Stimulated activated memory B cell treated with anti-CD40 and anti-IgM and Interleukin-4, amounts not matched to agents 10 μg/mL and 1 μg/mL and 100 μg/mL, for 72 hours (primary cell): ENCODE measurements around the gene MACF1.
A peak's percentile ranks its signal among the peaks of the same experiment; 100 is the strongest.
"Not testable (repeated sequence)": the region's sequence is repeated elsewhere in the genome, so short reads cannot be mapped to it uniquely, and the experiment has no call there.

Experiments used
- ATAC-seq: fragments of 150-1000 bp; cut with Tn5 transposase; 2 replicates; pipeline ENCODE4 v1.10.0; 2021
- H3K27ac Mint-ChIP-seq: one replicate; pipeline ENCODE4 v1.8.0; 2022; ENCODE audit warnings: mild to moderate bottlenecking, mixed read lengths
- H3K27me3 Mint-ChIP-seq: one replicate; pipeline ENCODE4 v1.8.0; 2022; ENCODE audit warnings: mixed read lengths
- H3K36me3 Mint-ChIP-seq: one replicate; pipeline ENCODE4 v1.8.0; 2022; ENCODE audit warnings: mixed read lengths
- H3K4me1 Mint-ChIP-seq: one replicate; pipeline ENCODE4 v1.8.0; 2022; ENCODE audit warnings: mixed read lengths
- H3K4me3 Mint-ChIP-seq: one replicate; pipeline ENCODE4 v1.8.0; 2022; ENCODE audit warnings: mild to moderate bottlenecking, moderate library complexity, mixed read lengths
- H3K9me3 Mint-ChIP-seq: one replicate; pipeline ENCODE4 v1.8.0; 2022; ENCODE audit warnings: mixed read lengths

MACF1 gene

DNA sequence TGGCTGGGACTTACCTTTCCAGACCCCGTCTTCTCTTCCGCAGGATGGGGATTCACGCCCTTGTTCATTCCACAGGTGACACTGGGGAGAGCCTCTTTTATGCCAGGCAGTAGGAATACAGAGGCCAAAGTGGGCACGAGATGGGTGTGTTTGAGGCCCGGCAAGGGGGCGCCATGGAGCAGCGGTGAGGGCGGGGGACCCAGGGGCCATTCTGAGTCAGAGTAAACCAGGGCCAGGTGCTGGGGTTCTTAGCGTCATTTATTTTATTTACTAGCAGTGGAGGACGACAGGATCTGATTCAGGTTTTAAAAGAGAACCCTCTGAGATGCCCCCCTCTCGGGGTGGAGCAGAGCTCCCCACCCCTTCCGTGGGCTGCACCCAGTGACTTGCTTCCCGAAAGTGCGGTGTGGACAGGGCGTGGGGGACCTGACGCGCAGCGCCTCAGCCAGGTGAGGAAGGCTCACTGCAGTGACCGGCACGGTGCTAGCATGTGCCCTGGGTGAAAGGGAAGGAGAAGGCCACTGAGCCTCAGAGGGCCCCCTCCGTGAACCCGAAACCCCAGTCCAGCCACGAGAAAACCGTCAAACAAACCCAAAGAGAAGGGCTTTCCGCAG, 307.8 kb downstream of the MACF1 start:
- peaks cover 24% of the 10 kb centered on the region for H3K4me1 Mint-ChIP-seq
- H3K27ac Mint-ChIP-seq, ATAC-seq, H3K4me3 Mint-ChIP-seq, H3K36me3 Mint-ChIP-seq, H3K27me3 Mint-ChIP-seq, H3K9me3 Mint-ChIP-seq: not testable (repeated sequence)

DNA sequence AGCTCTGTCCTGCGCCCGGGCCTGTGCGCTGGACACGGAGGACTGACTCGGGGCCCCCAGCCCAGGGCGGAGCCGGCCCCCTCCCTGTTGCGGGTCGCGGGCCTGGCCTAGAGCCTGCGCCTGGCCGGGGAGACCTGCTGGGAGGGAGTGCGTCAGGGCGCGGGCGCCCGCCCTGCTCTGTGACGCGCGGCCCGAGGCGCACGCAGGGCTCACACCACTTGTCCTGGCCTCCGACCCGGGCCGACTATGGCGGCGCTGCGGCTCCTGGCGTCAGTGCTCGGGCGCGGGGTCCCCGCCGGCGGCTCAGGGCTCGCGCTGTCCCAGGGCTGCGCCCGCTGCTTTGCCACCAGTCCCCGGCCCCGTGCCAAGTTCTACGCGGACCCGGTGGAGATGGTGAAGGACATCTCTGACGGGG, 310.2 kb downstream of the MACF1 start:
- peak; percentile 69 for ATAC-seq
- H3K9me3 Mint-ChIP-seq, H3K36me3 Mint-ChIP-seq, H3K27me3 Mint-ChIP-seq, H3K4me3 Mint-ChIP-seq, H3K27ac Mint-ChIP-seq: not testable (repeated sequence)
- peaks cover 14% of the 10 kb centered on the region for H3K4me1 Mint-ChIP-seq

DNA sequence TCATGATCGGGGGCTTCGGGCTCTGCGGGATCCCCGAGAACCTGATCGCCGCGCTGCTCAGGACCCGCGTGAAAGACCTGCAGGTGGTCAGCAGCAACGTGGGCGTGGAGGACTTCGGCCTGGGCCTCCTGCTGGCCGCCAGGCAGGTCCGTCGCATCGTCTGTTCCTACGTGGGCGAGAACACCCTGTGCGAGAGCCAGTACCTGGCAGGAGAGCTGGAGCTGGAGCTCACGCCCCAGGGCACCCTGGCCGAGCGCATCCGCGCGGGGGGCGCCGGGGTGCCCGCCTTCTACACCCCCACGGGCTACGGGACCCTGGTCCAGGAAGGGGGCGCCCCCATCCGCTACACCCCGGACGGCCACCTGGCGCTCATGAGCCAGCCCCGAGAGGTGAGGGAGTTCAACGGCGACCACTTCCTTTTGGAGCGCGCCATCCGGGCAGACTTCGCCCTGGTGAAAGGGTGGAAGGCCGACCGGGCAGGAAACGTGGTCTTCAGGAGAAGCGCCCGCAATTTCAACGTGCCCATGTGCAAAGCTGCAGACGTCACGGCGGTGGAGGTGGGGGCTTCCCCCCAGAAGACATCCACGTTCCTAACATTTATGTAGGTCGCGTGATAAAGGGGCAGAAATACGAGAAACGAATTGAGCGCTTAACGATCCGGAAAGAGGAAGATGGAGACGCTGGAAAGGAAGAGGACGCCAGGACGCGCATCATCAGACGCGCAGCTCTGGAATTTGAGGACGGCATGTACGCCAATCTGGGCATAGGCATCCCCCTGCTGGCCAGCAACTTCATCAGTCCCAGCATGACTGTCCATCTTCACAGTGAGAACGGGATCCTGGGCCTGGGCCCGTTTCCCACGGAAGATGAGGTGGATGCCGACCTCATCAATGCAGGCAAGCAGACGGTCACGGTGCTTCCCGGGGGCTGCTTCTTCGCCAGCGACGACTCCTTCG, 310.9 kb downstream of the MACF1 start:
- H3K4me1 Mint-ChIP-seq: peaks cover 11% of the 10 kb centered on the region
- not testable (repeated sequence) for H3K9me3 Mint-ChIP-seq, H3K36me3 Mint-ChIP-seq, H3K27me3 Mint-ChIP-seq, H3K27ac Mint-ChIP-seq
- peak overlapping the region; percentile 72 for H3K4me3 Mint-ChIP-seq
- ATAC-seq: peak; percentile 67

DNA sequence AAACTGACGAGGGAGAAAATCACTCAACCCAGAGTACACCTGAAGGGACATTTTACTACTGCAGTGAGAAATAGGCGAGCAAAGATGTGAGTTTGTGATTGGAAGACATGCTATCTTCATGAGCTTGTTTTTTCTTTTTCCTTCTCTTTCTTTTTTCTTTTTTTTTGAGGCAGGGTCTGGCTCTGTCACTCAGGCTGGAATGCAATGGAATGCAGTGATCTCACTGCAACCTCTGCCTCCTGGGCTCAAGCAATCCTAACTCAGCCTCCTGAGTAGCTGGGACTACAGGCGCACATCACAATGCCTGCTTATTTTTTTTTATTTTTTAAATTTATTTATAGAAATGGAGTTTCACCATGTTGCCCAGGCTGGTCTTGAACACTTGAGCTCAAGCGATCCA, 312.3 kb downstream of the MACF1 start:
- H3K9me3 Mint-ChIP-seq, H3K27me3 Mint-ChIP-seq, H3K36me3 Mint-ChIP-seq, H3K27ac Mint-ChIP-seq, H3K4me3 Mint-ChIP-seq, H3K4me1 Mint-ChIP-seq, ATAC-seq: not testable (repeated sequence)

DNA sequence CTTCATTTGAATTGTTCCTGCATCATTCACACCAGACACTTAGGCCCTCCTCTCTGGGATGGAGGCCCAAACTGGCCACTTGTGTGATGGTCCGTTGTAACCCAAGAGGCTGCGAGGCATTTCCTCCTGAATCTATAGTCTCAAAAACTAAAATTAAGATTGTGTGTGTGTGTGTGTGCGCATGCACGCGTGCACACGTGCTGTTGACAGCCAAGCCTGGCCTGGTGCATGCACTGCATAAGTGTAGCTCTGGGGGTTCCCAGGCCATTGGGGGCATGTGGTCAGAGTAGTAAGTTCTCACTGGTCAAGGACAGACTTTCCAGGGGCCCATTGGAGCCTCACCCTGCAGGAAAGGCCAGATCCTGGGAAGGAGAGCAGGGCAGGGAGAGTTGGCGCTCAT, 313.4 kb downstream of the MACF1 start:
- not testable (repeated sequence) for H3K4me1 Mint-ChIP-seq, H3K36me3 Mint-ChIP-seq, ATAC-seq, H3K4me3 Mint-ChIP-seq, H3K27me3 Mint-ChIP-seq, H3K27ac Mint-ChIP-seq, H3K9me3 Mint-ChIP-seq

DNA sequence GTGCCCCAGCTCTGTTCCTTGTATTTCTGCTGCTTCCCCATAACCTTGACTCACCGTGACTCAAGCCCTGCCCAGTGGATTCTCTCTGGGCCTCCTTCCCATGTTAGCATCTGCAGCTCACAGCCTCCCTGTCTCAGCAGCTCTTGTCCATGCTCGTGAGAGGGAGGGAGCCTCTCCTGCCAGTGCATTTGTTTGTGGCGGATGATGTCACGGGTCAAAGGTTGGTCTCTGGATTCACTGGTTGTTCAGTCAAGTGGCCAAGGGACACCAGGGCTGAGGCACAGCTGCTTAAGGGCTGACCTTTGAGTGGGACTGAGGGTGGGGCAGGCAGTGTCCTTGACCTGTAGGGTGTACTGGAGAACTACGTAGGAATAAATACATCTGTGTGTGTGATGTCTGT, 314.9 kb downstream of the MACF1 start:
- H3K9me3 Mint-ChIP-seq, H3K4me3 Mint-ChIP-seq, H3K27ac Mint-ChIP-seq, ATAC-seq, H3K36me3 Mint-ChIP-seq, H3K27me3 Mint-ChIP-seq: not testable (repeated sequence)
- peaks cover 15% of the 10 kb centered on the region for H3K4me1 Mint-ChIP-seq

DNA sequence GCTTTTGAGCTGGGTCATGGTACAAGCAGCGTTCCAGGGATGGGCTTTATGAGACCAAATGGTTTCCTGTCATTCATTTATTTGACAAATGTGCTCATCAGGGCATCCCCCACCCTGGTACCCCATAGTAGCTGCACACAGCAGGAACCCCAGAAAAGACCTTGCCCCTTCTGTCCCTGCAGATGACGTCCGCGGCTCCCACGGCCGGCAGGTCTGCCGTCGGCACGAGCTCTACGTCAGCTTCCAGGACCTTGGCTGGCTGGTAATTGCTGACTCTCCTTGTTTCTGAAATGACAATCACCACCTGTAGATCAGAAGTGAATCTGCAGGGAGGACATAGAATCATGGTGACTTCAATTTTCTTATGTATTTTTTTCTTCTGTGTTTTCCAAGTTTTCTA, 317.7 kb downstream of the MACF1 start:
- not testable (repeated sequence) for ATAC-seq, H3K27ac Mint-ChIP-seq, H3K9me3 Mint-ChIP-seq, H3K27me3 Mint-ChIP-seq, H3K4me3 Mint-ChIP-seq
- Mint-ChIP-seq H3K36me3 (peaks cover 11% of the 10 kb centered on the region), H3K4me1 (peaks cover 36% of the 10 kb centered on the region)

DNA sequence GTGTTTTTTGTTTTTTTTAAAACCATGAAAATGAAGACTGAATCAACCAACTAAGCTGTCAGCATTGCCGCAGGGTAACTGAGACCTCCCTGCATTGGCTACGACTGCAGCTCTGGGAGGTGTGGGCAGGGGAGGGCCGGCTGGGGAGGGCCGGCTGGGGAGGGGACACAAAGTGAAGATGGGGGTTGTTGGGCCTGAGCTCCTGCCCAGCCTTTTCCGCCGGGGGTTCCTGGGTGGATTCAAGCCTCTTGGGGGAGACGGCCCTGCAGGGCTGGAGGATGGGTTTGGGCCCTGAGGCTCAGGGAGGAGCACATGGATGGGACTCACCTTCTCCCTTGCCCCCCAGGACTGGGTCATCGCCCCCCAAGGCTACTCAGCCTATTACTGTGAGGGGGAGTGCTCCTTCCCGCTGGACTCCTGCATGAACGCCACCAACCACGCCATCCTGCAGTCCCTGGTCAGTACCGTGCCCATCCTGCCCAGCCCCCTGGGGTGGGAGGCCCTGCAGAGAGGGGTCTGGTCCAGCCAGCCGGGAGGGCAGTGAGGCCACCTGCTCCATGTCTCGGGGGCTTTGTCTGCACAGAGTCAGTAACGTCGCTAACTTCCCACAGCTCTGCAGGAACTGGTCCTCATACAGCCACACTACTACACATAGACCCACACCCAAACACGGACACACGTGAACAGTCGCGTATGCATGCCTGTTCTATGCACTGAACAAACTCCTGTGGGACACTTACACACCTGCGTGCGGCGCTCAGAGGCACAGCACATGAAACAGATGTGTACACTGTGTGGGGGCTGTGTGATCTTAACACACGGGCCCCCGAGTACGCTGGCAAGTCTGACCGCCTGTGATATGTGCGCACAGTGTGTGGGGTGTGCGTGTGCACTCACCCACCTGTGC, 318.4 kb downstream of the MACF1 start:
- Mint-ChIP-seq H3K27me3 (no peaks in the 10 kb centered on the region), H3K4me3 (no peak overlapping the region), H3K9me3 (no peaks in the 10 kb centered on the region), H3K4me1 (peaks cover 36% of the 10 kb centered on the region), H3K36me3 (peaks cover 16% of the 10 kb centered on the region), H3K27ac (peak overlapping the region; percentile 93)
- no peak for ATAC-seq

DNA sequence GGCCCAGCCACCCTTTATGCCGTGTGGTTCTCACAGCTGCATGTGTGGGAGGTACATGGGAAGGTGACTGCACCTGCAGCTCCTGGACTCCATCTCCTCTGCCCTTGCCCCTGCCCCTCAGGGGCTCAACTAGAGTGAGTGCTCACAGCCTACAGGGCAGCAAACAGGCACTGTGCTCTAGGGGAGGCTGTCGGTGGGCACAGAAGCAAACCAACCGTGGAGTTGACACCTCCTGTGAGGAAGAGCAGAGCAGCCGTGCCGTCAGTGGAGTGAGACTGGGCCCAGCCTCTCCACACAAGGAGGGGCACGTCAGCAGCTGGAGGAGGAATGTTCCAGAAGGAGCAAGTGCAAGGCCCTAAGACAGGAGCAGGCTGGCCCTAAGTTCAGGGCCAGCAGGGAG, 319.7 kb downstream of the MACF1 start:
- Mint-ChIP-seq H3K4me1 (peaks cover 36% of the 10 kb centered on the region), H3K27ac (peak overlapping the region; percentile 93), H3K9me3 (no peaks in the 10 kb centered on the region), H3K36me3 (peaks cover 24% of the 10 kb centered on the region), H3K4me3 (peak overlapping the region; percentile 18), H3K27me3 (no peaks in the 10 kb centered on the region)
- ATAC-seq: peak; percentile 1

DNA sequence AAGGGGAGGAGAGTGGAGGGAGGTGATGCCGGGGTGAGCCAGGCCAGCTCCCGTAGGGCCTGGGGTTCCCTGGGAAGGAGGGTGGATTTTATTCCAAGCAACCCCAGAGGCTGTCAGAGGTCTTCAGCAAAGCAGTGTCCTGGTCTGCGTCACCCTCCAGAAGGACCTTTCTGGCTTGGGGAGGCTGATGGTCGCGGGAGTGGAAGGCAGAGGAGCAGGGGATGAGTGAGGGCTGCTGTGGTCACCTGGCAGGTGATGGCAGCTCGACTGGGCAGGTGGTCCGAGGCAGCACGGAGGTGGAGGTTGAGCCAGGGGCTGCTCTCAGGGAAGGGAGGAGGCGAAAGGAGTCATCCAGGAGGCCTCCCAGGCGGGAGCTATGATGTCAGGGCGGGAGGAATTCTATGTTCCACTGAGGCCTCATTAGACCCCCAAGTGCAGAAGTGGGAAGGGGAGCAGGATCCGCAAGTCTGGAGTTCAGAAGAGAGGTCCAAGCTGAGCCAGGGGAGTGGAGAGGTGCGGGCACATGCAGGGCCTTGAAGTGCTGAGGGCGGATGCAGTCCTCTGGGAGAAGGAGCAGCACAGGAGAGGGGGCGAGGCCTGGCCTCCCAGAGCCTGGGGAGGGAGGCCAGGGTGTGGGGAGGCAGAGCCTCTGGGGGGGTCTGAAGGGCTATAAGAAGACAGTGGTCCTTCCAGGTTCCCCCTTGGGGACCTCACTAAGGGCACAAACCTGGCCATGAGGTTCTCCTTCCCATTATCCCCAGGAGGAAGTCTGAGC, 320.3 kb downstream of the MACF1 start:
- Mint-ChIP-seq H3K27me3 (no peaks in the 10 kb centered on the region), H3K4me1 (peaks cover 36% of the 10 kb centered on the region), H3K9me3 (no peaks in the 10 kb centered on the region), H3K27ac (peak overlapping the region; percentile 93), H3K4me3 (peak overlapping the region; percentile 13), H3K36me3 (peaks cover 30% of the 10 kb centered on the region)
- ATAC-seq: no peak

DNA sequence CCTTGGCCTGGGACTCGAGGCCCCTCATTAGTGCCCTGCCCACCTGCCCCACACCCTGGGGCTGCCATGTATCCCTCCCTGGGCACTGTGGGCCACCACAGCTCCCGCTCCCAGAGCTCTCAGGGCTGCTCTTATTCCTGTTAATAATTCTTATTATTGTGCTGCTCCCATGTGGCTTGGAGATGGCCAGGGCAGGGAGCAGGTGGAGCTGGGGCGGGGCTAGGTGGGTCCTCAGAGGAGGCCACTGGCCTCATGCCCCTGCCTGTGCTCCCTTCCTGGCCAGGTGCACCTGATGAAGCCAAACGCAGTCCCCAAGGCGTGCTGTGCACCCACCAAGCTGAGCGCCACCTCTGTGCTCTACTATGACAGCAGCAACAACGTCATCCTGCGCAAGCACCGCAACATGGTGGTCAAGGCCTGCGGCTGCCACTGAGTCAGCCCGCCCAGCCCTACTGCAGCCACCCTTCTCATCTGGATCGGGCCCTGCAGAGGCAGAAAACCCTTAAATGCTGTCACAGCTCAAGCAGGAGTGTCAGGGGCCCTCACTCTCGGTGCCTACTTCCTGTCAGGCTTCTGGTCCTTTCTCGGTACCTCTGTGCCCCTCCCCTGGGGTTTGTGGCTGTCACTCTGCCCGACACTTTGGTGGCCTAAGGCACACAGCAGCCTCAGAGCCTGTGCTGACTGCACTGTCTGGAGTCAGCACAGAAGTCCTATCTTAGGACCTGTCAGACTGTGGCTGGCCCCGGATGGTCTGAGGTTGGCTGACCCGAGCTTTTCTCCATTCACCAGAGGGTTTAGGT, 321.1 kb downstream of the MACF1 start:
- Mint-ChIP-seq H3K27ac (peak overlapping the region; percentile 93), H3K36me3 (peaks cover 38% of the 10 kb centered on the region), H3K9me3 (no peaks in the 10 kb centered on the region), H3K4me1 (peaks cover 36% of the 10 kb centered on the region), H3K27me3 (no peaks in the 10 kb centered on the region), H3K4me3 (peak overlapping the region; percentile 59)
- peak; percentile 98 for ATAC-seq

DNA sequence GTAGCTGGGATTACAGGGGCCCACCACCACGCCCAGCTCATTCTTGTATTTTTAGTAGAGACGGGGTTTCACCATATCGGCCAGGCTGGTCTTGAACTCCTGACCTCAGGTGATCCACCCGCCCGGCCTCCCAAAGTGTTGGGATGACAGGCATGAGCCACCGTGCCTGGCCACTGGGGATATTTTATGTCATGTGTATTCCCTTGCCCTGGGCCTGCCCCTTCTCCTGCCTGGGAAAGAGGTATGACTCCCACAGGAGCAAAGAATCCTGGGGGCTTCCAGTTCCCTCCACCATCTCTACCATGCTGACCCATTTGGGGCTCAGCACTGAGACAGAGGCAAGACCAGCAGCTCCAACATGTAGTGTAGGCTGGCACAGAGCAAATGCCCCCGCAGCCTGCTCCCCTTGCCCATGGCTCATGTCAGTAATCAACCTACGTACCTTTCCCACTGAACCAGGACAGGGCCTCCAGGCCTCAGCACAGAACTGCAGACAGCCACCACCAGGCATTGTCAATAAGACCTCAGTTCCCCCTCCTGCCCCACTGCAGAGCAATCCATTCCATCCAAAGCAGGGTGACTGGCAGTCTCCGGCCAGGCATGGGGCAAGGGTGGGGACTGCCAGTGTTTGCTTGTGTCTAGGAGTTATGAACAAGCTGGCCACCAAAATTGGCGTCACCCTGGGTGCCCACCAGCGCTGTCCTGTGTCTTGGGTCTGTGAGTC, 322.1 kb downstream of the MACF1 start:
- H3K36me3 Mint-ChIP-seq: peaks cover 46% of the 10 kb centered on the region
- H3K4me1 Mint-ChIP-seq: peaks cover 36% of the 10 kb centered on the region
- peak overlapping the region; percentile 93 for H3K27ac Mint-ChIP-seq
- peak overlapping the region; percentile 59 for H3K4me3 Mint-ChIP-seq
- no peak for ATAC-seq
- H3K27me3 Mint-ChIP-seq: no peaks in the 10 kb centered on the region
- H3K9me3 Mint-ChIP-seq: no peaks in the 10 kb centered on the region

DNA sequence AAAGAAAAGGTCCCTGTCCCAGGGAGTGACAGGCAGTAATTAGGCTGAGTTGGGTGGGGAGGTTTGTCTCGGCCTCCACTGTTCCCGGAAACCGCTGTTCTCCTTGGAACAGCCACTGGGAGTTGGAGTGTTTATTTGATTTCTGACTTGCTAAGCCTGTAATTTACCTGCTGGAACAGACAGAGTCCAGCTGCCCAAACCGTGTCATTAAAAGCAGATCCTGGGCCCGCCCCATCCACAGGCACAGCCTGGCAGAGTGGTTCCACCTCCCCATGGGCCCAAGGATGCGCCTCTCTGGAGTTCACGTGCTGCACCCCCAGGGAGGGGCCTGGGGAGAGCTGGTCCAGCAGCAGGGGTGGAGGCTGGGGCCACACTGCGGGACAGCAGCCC, 322.7 kb downstream of the MACF1 start:
- H3K27me3 Mint-ChIP-seq, ATAC-seq, H3K4me3 Mint-ChIP-seq, H3K9me3 Mint-ChIP-seq: not testable (repeated sequence)
- peaks cover 52% of the 10 kb centered on the region for H3K36me3 Mint-ChIP-seq
- peak overlapping the region; percentile 93 for H3K27ac Mint-ChIP-seq
- peaks cover 36% of the 10 kb centered on the region for H3K4me1 Mint-ChIP-seq
